ENCODE results near the gene OSBPL10. TPM values are rescaled to one million over a fixed set of nuclear protein-coding genes. Genes with fewer than 3 reads are reported as not detected.

OSBPL10 gene
- total and polyA plus RNA-seq, 2 of the 4 experiments (the other 2 are of a cell fraction) = 9.5 to 10.1 TPM

- H2AFZ ChIP-seq (replicated peaks; ENCODE audit: low read length, poor library complexity) = no peak overlapping the region
- H3K56ac ChIP-seq (ENCODE audit: extremely low read depth, insufficient read depth, low read length) = no peak overlapping the region
- no TSS peak for BruUV-seq (replicated peaks)
- H2BK20ac ChIP-seq (ENCODE audit: low read depth, low read length) = no peak overlapping the region
- H3K14ac ChIP-seq (replicated peaks; ENCODE audit: low read depth, low read length) = no peak overlapping the region
- no peak overlapping the region for H3K18ac ChIP-seq (ENCODE audit: low read depth, low read length)
- intact Hi-C loops (cut with micrococcal nuclease) (no loop called here), dilution Hi-C loops (cut with HindIII; ENCODE audit: low sequenced_read_pairs, unreplicated experiment) (no loop called here), in situ Hi-C loops (cut with MboI; ENCODE audit: low sequenced_read_pairs) (no loop called here)
- 0 out of 4 replicates have a peak, but pooled peaks cover 0 to 6% of the 10 kb centered on the region in 2 experiments for H3K79me1 ChIP-seq (ENCODE audit: low read depth in 1 of 2, low read length in 2 of 2)
- ATAC-seq (ENCODE audit: low read depth) = no peak; the same call in 1 of the 2 replicates
- H3K4me3 ChIP-seq (ENCODE audit: insufficient read depth, low read depth, low read length) = no peak overlapping the region
- no peaks in the 10 kb centered on the region for H4K20me1 ChIP-seq (ENCODE audit: insufficient read depth, low read length)
- POLR2A ChIA-PET (ENCODE audit: unreplicated experiment) = no interaction called here
- no peak overlapping the region for H2BK15ac ChIP-seq (ENCODE audit: low read depth, low read length)
- H2BK5ac ChIP-seq (ENCODE audit: low read depth, low read length, poor library complexity, severe bottlenecking) = no peak overlapping the region
- H4K5ac ChIP-seq (ENCODE audit: low read depth, low read length) = no peak overlapping the region; the same call in 1 of the 2 replicates
- no peak overlapping the region; the same call in 1 of the 2 replicates for H2AK5ac ChIP-seq (ENCODE audit: low read depth, low read length)
- H3K27me3 ChIP-seq (ENCODE audit: control insufficient read depth, insufficient read depth, low read length) = no peaks in the 10 kb centered on the region
- no peak overlapping the region for H4K91ac ChIP-seq (ENCODE audit: insufficient read depth, low read depth, low read length)
- H2AK9ac ChIP-seq (replicated peaks; ENCODE audit: low read depth, low read length, poor library complexity) = no peak overlapping the region
- DNase-seq = no peak
- H4K8ac ChIP-seq (ENCODE audit: low read depth in 2 of 2, low read length in 2 of 2) = peak overlapping the region; percentile 38 to 41; a peak in 2 of 4 replicates
- CTCF ChIA-PET = interaction anchor here (0.6 kb wide), 1 partner anchor 117 kb away, joined by 3 read pairs; no protein-coding TSS in a partner anchor
- no peak overlapping the region for H3K9ac ChIP-seq (ENCODE audit: low read depth, low read length)
- H2BK120ac ChIP-seq (ENCODE audit: low read depth, low read length) = no peak overlapping the region
- H3K23ac ChIP-seq (ENCODE audit: low read depth, low read length) = no peak overlapping the region; the same call in 1 of the 2 replicates
- no peaks in the 10 kb centered on the region; the same call in 1 of the 2 replicates for H3K9me3 ChIP-seq (ENCODE audit: control insufficient read depth, insufficient read depth, low read length)
- no CpG with 5 or more reads among the region's 3 CpGs for WGBS, 2 experiments (ENCODE audit: extremely low coverage in 2 of 2, insufficient read length in 1 of 2)
- no peaks in the 10 kb centered on the region; the same call in 1 of the 2 replicates for H3K36me3 ChIP-seq (ENCODE audit: control insufficient read depth, insufficient read depth, low read length)
- H3K4ac ChIP-seq (ENCODE audit: low read depth, low read length) = no peak overlapping the region
- H3K9me1 ChIP-seq (ENCODE audit: insufficient read depth, low read length) = no peaks in the 10 kb centered on the region
- peak overlapping the region; percentile 36; the same call in 1 of the 2 replicates for H3K4me2 ChIP-seq (ENCODE audit: low read depth, low read length)
- H3K27ac ChIP-seq (ENCODE audit: insufficient read depth, low read length) = no peak overlapping the region
- H3K4me1 ChIP-seq (ENCODE audit: control insufficient read depth, insufficient read depth, low read length) = no peaks in the 10 kb centered on the region
- TF ChIP-seq RAD21 (IDR thresholded peaks at IDR 0.05; ENCODE audit: low read length) (no peak), MAZ (IDR thresholded peaks at IDR 0.05; ENCODE audit: borderline replicate concordance, low read depth, low read length) (no peak), FOS (IDR thresholded peaks at IDR 0.05; ENCODE audit: low read depth, low read length) (no peak), USF2 (IDR thresholded peaks at IDR 0.05; ENCODE audit: low read depth, low read length) (no peak), CTCF (conservative IDR thresholded peaks at IDR 0.05; ENCODE audit: low read depth, low read length) (no peak), RFX5 (IDR thresholded peaks at IDR 0.05; ENCODE audit: low read depth, low read length) (no peak), CHD1 (IDR thresholded peaks at IDR 0.05; ENCODE audit: low read depth, low read length) (no peak), MXI1 (IDR thresholded peaks at IDR 0.05; ENCODE audit: borderline replicate concordance, low read depth, low read length) (no peak), RCOR1 (IDR thresholded peaks at IDR 0.05; ENCODE audit: insufficient replicate concordance, low read length) (no peak), SMC3 (IDR thresholded peaks at IDR 0.05; ENCODE audit: low read depth, low read length) (no peak), BHLHE40 (IDR thresholded peaks at IDR 0.05; ENCODE audit: low read depth, low read length) (no peak), NFE2L2 (IDR thresholded peaks at IDR 0.05; ENCODE audit: low read depth, low read length) (no peak), MAFK (IDR thresholded peaks at IDR 0.05; ENCODE audit: low read depth, low read length) (no peak), POLR2A (IDR thresholded peaks at IDR 0.05; ENCODE audit: low read depth, low read length) (no peak)
- TF ChIP-seq, protein P1, sequence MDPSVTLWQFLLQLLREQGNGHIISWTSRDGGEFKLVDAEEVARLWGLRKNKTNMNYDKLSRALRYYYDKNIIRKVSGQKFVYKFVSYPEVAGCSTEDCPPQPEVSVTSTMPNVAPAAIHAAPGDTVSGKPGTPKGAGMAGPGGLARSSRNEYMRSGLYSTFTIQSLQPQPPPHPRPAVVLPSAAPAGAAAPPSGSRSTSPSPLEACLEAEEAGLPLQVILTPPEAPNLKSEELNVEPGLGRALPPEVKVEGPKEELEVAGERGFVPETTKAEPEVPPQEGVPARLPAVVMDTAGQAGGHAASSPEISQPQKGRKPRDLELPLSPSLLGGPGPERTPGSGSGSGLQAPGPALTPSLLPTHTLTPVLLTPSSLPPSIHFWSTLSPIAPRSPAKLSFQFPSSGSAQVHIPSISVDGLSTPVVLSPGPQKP (IDR thresholded peaks at IDR 0.05; ENCODE audit: borderline replicate concordance, low read depth, low read length) = no peak
Observed at GRCh38 chr3:31917303-31918005, 63.6 kb downstream of the OSBPL10 start.
